GM20431 (cell line): ENCODE data around the gene AGBL1.
"Not testable (repeated sequence)": the region's sequence is repeated elsewhere in the genome, so short reads cannot be mapped to it uniquely, and the experiment has no call there.

Experiments used
- in situ Hi-C: fragments of 300-500 bp; cut with MseI, MboI; formaldehyde crosslinking; loops from one replicate; pipeline ENCODE4 v1.15.0; 2020; ENCODE audit warnings: low sequenced_read_pairs; ENCODE audit not compliant: unreplicated experiment

The AGBL1 gene

GRCh38 chr15:86875067-86875466 lies 795.4 kb downstream of the AGBL1 start:
- in situ Hi-C loops, result no loop called here

GRCh38 chr15:86876387-86876944 lies 796.8 kb downstream of the AGBL1 start:
- in situ Hi-C loops, result no loop called here

GRCh38 chr15:86877171-86877631 lies 797.5 kb downstream of the AGBL1 start:
- in situ Hi-C loops, result no loop called here

- in situ Hi-C loops, result not testable (repeated sequence)
Observed at GRCh38 chr15:86878844-86879243, 799.2 kb downstream of the AGBL1 start.

GRCh38 chr15:86879250-86880229 lies 799.9 kb downstream of the AGBL1 start:
- in situ Hi-C loops, result no loop called here

GRCh38 chr15:86885616-86886015 lies 805.9 kb downstream of the AGBL1 start:
- in situ Hi-C loops, result no loop called here

DNA sequence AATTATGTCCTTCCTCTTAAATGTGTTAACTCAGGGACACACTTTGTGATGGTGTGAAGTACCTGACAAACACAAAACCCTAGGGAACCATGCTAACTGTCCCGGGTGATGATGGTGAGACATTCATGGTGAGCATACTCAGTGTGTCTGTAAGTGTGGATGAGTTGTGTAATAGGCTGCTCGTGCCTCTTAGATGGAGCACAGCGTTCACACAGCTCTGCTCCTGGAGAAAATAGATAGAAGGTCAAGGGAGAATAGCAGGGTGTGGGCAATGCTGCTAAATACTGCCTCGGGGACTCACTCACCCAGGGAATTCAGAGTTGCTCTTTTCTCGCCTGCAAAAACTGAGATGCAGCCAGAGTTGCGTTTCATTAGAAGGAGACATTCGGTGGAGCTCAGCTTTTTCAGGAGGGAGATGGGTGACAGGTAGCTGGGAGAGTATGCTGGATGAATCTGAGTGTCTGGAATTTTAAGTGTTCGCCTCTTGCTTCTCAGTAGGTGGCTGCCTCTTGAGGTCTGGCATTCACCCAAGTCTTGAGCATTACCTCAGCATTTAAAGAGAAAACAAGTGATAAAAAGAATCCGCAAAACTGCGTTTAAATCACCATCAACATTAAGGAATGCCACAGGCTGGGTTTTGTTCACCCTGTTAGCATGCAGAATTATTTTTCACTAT lies 813.2 kb downstream of the AGBL1 start:
- in situ Hi-C loops, result no loop called here

DNA sequence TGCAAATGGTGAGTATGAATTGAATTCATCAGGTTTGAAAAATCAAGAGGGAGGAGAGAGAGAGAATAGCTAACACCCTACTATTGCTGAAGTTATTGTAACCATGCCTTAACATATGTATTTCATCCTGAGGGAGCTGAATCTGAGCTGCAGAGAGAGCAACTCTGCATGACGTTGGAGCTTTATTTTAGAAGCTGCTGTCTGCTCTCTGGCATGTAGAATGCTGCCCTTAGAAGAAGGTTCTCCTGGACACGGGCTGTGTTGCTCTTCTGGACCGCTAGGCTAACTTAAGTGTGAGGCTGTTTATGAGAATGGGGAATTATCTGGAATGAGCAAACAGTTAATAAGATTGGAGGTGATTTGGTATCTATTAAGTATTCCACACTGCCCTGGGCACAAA lies 814.6 kb downstream of the AGBL1 start:
- in situ Hi-C loops, result no loop called here

DNA sequence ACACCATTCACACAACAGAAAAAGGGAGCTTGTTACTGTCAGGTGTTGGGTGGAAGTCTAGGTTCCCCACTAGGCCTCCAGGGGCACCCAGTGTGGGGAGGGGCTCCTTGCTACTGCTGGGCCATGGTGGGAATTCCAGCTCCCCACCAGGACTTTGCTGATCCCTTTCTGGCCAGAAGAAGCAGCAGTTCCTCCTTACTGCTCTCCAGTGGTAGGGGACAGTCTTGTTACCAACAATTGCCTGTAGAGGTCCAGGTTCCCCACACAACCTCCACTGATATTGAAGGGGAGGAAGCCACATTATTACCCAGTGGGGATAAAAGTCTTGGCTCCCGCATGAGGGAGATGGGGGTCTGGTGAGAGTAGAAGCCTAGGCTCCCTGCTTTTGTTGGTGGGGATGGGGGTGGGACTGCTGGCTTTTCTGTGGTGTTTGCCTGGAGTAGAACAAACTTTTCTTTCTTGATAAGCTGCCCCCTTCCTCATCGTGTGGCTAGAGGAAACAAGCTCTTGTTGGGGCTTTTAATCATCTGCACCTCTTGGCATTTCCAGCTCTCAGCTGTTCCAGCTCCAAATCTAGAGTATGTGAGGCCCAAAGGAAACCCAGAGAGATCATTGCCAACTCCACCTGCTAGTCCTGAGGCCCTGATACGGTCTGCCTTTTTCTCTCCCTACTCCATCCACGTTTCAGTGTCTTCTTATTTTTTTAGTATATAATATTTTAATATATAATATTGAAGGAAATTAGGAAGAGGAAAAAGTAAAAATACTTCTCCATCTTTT lies 824.2 kb downstream of the AGBL1 start:
- in situ Hi-C loops, result no loop called here

- in situ Hi-C loops, result no loop called here
Observed at GRCh38 chr15:86905625-86906256, 826.1 kb downstream of the AGBL1 start.

GRCh38 chr15:86906376-86906775 lies 826.7 kb downstream of the AGBL1 start:
- in situ Hi-C loops, result no loop called here

GRCh38 chr15:86911022-86911421 lies 831.4 kb downstream of the AGBL1 start:
- in situ Hi-C loops, result no loop called here

DNA sequence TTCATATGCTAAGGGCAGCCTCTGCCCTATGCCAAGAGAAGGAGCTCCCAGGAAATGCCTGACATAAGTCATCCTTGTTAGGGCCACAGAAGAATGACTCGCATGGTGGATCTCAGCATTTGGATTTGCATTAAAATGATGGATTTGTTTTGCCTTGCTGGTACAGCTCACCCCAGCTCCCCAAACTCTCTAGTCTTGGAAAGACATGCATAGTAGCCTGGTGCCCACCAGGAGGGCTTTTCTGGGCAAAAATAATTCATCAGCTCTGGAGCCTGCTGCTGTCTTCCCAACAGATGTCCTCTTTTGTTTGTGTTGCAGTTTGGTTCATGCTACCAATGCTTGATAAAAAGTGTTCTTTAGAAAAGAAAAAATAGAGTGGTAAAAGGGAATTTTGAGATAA lies 833.0 kb downstream of the AGBL1 start:
- in situ Hi-C loops, result no loop called here

DNA sequence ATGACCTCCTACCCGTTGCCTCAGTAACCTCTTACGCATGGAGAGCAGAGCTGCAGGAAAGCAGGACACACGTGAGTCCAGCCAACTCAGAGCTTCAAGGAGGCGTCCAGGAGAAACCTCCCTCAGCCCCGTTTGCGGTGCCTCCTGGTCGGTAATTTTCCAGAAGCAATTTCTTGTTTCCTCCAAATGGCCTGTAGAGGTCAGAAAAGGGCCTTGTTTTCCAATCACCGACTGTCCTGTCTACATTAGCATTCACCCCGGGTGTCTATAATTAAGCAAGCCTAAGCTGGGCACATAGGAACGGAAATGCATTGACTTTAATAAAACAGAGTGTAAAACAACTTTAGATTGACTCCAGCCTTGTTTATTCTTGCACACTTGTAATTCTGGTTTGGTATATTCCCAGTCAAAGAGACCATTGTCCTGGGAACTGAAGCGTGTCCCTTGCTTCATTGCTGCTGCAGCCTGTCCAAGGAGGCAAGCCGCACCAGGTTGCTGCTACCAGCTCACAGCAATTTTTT lies 836.2 kb downstream of the AGBL1 start:
- in situ Hi-C loops, result no loop called here

DNA sequence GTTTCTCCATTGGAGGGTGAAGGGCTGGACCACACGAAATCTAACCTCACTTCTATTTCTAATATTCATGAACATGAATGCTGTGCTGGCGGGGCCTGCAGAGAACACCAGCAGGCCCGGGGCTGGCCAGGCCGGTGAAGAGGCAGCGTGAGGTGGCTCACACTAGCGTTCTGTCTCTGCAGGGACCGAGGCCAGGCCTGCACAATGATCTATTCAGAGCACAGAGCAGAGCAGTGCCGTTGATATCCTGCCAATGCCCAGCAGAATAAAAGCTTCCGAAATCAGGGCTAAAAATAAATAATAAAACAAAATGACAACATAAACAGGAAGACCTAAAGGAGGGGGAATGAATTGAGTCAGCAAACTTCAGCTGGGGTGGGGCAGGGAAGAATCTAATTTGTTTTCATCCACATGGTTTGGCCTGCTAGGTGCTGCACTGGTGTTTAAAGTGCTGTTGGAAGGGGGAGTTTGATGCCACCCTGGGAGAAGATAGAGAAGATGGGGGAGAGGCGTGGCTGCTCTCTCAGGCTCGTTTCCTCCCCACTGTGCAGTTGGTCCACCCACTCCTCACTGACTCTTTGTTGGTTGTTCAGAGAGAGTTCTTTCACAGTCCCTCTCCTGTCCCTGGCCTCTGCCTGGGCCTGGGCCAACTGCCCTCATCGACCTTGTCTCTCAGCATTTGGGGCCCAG lies 837.1 kb downstream of the AGBL1 start:
- in situ Hi-C loops, result no loop called here

DNA sequence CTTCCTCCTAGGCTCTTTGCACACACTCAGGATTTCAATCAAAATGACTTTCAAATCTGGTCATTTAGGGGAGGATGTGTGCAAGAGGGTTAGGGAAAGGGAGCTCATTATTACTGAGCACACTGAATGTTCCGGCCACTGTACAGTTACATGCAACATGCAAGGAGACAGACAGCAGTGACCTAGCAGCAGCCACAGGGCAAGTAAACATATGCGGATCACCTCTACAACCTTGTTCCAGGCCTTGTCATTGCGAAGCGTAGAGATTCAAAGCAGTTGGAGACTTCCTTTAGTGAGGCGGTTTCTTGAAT lies 837.6 kb downstream of the AGBL1 start:
- in situ Hi-C loops, result no loop called here

GRCh38 chr15:86919581-86919980 lies 839.9 kb downstream of the AGBL1 start:
- in situ Hi-C loops, result no loop called here

DNA sequence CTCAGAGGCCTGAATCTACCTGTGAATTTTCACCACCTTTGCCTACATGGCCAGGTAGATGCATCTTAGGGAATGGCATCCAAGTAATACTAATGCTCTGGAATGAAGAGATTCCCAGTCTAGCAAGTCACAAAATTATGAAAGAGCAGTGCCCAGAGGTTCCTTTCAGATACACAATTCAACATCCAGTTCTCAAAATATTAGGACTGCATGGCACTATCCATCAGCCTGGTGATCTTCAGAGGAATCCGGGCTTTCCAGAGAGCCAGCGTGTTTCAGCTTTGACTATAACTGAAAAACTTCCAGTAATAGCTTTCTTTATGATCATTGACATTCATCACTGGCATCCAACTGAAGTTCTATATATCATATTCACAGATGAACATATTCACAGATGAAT lies 849.8 kb downstream of the AGBL1 start:
- in situ Hi-C loops, result no loop called here

DNA sequence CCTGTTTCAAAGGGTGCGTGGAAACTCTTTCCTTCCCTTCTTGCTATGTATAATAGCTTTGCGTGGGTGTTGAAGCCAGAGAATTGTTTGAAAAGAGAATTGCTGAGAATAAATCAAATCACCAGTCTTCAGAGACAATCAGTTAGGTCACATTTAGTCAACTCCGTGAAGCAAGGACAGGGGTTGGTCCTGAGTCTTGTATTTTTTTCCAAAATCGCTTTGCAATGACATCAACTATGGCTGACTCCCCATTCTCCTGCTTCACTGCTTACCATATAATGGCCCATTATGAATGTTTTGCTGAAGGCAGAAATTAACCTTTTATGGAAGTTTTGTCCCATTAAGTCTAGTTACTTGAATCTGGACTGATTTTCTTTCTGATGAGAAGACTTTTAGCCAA lies 852.8 kb downstream of the AGBL1 start:
- in situ Hi-C loops, result no loop called here
